ENCODE data around the gene CHRNA7. TPM values are rescaled to one million over a fixed set of nuclear protein-coding genes. Genes with fewer than 3 reads are reported as not detected.
"Not testable (repeated sequence)": the region's sequence is repeated elsewhere in the genome, so short reads cannot be mapped to it uniquely, and the experiment has no call there.

Gene CHRNA7
- total RNA-seq, 1 experiment from 2014 or later, result not detected

DNA sequence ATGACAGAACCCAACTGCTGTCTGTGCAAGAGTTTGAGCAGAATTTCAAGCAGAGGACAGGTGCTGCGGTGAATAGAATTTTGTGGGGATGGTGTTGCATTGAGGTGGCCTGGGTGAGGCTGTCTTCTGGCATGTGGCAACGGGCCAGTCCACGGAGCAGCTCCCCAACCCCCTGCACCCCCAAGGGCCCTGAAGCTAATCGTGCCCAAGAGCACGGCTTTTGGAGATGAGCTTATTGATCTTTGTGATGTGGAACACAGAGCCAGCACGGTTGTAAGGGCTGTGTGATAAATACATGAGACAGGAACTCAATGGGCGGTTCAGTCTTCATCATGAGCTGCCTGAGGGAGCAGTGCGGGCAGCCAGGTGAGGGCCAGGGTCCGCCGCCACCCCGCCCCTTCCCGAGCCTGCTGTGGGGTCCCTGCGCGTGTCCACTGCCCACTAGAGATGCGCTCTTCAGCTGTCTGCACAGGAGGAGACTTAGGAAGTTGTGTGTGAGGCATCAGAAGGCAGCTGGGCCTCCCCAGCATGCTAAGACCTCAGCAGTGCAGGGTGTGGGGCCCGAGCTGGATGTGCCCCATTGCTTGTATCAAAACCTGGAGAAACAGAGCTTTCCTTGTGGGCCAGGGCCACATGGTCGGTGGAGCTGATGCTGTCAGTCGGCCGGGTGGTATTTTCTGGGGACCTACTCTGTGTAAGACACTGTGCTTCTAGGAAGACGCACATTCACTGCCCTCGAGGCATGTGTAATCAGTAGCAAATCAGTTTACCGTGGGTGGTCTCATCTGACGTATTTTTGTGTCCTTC, 90.5 kb downstream of the CHRNA7 start:
- no peak for DNase-seq (ENCODE audit: low read depth)

DNA sequence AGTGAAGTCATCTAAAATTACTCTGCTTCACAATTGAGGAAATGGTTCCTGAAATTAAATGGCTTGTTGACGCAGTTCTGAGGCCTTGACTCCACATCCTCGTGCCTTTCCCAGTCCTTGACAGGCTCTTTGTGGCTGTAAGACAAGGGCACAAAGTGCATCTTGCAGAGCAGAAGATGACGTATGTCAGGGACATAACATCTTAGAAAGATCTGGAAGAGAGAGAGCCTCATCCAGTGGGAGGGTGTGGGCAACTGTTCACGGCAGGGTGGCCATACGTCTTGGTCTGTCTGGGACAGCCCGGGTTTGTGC, 91.0 kb downstream of the CHRNA7 start:
- DNase-seq (ENCODE audit: low read depth), result no peak

DNA sequence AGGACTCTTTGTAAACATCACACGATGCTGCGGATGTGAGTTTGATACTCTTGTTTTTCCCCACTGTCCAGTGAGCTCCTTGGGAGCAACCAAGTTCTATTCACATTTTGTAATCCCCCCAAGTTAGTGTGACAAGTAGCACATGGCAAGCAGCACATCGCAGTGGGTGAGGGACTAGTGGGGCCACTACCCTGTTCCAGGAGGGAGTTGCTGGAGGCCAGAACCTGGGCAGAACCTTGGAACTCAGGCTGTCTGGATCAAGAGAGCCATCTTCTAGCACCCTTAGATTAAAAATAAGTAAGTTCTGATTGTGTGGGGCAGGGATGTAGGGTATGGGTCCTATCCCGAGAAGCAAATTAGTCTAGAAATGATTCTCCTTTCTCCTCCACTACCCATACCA, 91.7 kb downstream of the CHRNA7 start:
- DNase-seq (ENCODE audit: low read depth), result no peak

DNA sequence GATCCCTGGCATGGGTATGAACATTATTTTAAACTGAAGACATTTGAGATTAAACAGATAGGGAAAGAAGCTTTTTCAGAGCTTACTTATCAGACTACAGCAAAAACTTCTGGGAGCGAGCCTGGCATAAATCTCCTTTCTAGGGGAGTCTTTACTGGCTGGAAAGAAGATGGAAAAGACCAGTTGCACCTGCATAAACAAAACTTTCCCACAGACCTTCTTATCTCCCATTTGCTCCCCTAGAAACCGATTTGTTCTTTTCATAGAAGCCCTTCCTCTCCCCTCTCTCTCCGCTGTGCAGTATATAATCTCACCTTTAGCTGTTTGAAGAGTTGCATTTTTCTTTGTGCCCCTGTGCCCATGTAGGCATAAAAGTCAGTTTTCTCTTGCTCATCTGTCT, 93.2 kb downstream of the CHRNA7 start:
- DNase-seq (ENCODE audit: low read depth), result no peak

DNA sequence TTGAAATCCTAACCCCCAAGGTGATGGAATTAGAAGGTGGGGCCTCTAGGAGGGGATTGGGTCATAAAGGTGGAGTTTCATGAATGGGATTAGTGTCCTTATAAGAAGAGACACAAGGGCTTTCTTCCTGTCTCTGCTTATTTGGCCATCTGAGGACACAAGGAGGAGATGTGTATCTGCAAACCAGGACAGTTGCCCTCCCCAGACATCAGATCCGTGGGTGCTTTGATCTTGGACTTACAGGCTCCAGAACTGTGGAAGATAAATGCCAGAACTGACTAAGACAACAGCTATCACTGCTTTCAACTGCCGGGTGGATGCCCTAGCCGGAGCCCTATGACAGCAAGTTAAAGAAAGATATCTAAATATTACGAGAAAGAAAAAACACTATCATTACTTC, 94.4 kb downstream of the CHRNA7 start:
- no peak for DNase-seq (ENCODE audit: low read depth)

DNA sequence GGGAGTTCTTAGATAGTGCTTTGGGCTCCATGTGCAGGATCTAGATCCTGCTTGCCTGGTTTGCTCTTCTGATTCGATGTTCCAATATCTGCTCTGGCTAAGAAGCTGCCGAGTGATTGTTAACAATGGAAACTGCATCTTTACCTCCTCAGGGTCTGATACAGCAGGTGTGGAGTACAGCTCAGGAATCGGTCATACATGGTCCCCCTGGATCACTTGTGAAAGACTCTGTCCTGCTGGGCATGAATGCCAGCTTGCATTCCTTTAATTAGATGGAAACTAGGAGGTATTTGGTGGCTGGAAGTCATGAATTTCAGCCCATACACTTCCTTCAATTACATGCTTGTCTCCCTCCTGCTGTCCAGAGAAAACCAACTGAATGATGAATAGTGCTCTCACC, 95.3 kb downstream of the CHRNA7 start:
- no peak for DNase-seq (ENCODE audit: low read depth)

DNA sequence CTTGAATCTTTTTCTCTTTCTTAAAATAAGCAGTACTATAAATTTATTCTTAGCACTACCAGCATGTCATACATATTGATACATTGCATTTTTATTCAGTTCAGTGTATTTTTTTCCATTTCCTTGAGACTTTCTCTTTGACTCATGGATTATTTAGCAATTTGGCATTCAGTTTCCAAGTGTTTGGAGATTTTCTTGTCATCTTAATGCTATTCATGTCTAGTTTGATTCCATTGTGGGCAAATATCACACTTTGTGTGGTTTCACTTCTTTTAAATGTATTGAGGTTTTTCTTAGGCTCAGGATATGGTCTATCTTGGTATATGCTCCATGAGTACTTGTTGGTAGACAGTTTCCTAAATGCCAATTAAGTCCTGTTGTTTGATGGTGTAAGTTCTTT, 99.5 kb downstream of the CHRNA7 start:
- no peak for DNase-seq (ENCODE audit: low read depth)

DNA sequence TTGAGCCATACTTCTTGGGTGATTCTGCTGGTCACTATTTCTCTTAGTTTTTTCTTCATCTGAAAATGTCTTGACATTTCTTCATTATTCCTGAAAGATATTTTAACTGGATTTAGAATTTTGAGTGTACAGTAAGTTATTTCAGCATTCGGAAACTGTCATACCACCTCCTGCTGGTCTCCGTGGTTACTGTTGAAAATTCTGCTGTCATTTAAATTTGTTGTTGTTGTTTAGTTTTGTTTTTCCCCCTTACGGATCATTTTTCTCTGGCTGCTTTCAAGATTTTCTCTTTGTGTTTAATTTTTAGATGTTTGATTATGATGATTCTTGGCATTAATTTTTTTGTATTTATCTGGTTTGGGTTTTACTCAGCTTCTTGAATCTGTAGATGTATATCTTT, 100.5 kb downstream of the CHRNA7 start:
- no peak for DNase-seq (ENCODE audit: low read depth)

DNA sequence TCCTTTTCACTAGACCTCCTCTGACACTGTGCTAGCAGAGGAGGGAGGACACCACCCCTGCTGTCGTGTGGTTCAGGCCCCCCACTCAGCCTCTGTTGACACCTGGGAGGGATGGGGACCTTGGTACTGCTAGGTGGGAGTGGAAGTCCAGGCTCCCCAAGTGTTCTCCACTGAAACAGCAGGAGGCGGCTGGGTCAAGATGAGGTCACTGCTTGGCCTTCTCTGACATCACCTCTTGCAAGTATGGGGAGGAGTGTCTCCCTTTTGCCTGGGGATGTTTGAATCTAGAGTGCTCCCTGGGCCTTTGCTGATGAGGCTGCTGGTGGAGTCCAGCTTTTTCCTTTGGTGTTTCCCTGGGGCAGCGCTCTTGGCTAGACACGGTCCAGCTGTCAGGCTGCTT, 101.5 kb downstream of the CHRNA7 start:
- no peak for DNase-seq (ENCODE audit: low read depth)

DNA sequence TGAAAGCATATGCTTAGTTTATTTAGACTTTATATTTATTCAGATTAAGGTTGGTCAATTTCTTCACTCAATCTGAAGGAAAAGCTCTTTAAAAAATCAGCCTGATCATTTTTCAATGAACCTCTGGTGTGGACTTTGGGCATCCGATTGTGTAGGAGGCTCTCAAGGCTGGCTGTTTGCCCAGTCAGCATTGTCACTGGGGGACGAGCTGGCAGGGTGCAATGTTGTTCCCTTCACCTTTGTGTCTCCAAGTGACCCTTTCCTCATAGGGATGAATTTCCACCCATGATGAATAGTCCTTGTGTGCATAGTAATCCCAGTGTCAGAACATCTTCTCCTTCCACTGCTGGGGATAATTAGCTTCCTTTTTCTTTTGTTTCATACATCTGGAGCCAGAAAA, 102.5 kb downstream of the CHRNA7 start:
- no peak for DNase-seq (ENCODE audit: low read depth)

DNA sequence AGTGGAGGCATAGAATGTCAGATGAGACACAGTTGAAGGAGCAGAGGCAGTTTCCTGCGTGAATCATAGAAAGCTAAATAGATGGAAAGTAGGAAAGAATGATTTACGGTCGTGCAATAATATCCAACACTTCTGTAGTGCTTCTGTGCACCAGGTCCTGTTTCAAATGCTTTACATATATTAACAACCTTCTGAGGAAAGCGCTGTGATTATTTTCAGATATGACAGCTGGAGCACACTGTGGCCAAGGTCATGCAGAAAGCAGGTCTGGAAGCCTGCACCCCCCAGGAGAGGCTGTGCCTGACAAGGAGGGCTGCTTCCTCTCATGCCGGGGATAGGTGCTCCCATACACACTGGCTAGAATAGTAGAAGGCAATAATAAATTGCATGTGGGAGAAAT, 104.5 kb downstream of the CHRNA7 start:
- no peak for DNase-seq (ENCODE audit: low read depth)

DNA sequence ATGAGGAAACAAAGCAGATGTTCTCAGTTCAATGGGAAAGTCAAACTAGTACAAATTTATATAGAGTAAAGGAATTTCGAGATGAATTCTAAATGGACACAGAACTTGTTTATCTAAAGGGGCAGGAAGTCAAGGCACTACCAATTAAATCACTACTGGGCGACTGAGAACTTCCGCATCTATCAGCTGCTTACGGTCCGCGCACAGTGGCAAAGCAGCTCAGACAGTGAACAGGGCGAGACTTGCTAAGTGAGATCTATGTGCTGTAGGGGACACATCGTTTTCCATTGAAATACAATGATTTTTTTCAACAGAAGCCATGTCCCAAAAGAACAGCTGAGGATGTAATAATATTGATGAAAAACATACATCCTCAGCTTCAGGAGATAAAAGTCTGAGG, 105.0 kb downstream of the CHRNA7 start:
- DNase-seq (ENCODE audit: low read depth), result no peak

DNA sequence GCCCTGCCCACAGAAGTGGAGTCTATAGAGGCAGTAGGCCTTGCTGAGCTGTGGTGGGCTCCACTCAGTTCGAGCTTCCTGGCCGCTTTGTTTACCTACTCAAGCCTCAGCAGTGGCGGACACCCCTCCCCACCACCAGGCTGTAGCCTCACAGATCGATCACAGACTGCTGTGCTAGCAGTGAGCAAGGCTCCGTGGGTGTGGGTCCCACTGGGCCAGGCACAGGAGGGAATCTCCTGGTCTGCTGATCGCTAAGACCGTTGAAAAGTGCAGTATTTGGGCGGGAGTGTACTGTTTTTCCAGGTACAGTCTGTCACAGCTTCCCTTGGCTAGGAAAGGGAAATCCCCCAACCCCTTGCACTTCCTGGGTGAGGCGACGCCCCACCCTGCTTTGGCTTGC, 115.2 kb downstream of the CHRNA7 start:
- DNase-seq (ENCODE audit: low read depth), result not testable (repeated sequence)

DNA sequence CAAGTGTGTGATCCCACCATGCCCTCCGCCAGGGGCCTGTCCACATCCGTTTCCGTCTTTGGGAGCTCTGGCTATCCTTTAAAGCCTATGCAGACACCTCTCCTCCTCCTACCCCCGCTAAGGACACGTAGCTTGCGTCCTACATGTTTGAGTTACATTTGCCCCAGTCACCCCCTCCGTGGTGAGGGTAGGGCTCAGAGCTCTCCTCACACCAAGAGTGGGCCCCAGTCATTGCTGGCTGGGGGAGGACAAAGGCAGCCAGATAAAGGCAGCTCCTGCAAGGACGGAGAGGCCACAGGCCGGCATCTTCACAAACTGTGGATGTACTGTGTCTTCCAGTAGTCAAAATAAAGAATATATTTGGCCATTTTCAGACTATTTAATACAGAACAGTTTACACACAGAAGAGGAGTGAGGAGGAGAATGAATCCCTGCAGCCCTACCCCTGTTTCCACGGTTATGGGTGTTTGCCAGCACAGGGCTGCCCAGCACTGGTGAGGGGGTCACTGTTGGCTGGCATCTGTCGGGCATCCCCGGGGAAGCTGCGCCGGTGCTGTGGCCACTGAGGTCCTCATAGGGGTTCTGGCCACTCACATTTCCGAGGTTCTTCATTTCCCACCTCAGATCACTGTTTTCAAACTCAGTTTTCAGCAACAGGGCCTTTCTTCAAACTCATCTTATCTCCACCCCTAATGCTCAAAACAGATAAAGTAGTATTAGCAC, 118.7 kb downstream of the CHRNA7 start:
- no peak for DNase-seq (ENCODE audit: low read depth)

DNA sequence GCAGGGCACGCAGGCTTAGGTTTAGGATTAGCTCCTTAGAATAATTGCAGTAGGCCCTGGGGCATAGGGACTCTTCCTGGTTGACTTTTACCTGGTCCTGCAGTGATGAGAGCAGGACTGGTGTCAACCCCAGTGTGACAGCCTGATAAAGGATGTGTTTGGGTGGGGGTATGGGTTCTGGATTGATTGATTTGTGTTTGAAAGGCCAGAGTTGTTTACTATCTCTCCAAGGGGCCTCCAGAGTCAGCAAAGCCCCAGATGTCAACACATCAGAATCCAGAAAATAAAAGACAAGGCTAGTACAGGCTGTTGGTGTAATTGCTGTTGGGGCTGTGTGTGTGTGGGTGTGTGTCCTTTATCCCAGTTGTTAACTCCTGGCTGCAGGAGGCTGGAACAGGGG, 122.3 kb downstream of the CHRNA7 start:
- no peak for DNase-seq (ENCODE audit: low read depth)

DNA sequence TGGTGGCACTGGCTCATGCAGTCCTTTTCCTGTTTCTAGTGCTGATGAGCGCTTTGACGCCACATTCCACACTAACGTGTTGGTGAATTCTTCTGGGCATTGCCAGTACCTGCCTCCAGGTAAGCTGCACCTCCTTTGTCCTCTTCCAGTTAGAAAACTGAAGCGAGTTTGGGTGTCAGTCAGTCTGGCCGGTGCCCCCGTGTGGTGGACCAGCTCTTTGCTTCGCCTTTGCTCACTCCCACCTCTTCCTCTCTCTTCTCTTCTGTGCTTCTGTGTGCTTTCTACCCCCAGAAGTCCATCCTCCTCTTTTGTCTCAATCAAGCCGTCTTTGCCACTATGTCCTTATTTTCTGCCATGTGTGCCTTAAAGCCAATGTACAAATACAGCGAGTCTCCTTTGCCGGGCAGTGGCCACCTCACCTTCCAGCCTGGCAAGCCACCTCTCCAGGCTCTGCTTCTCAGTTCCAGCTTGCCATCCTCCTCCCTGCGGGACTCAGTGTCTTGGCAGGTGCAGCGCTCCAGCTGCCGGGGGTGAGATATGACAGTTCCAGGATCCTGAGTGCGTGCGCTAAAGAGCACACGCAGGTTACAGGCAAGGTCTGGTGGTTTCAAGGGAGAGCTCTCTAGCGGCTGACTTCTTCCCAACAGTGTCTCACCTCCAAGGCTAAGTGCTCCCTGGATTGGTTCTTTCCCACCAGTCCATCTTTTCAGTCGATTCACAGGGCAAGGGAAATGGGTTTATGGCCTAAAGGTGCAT, 123.7 kb downstream of the CHRNA7 start:
- not testable (repeated sequence) for DNase-seq (ENCODE audit: low read depth)

DNA sequence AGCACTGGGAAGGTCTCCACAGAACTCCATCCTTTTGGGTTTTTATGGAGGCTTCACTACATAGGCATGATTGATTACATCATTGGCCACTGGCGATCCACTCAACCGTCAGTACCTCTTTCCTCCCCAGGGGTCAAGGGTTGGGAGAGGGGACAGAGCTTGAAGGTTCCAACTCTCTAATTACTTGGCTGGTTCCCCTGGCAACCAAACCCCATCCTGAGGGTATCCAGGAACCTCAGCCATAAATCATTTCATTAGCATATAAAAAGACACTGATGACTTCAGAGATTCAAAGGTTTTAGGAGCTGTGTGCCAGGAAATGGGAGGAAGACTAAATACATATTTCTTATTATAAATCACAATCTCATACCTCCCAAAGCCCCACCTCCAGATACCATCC, 131.8 kb downstream of the CHRNA7 start:
- not testable (repeated sequence) for DNase-seq (ENCODE audit: low read depth)

DNA sequence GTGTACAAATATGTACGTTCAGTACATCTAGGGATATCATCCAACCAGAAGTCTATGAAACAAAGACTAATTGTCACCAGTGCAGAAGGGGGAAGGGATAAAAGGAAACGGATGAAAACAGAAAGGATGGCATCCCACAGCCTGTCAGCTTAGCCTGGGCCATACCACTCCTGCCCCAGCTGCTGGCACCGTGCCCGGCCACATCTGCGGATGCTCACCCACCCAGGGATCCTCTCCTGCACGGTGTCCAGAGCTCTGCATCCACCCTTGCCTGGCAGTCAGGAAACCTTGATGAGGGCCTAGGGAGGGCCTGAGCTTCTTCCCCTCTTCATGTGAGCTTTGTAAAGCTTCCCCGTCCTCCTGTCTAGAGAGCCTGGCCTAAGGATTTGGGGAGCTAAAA, 133.8 kb downstream of the CHRNA7 start:
- DNase-seq (ENCODE audit: low read depth), result not testable (repeated sequence)

DNA sequence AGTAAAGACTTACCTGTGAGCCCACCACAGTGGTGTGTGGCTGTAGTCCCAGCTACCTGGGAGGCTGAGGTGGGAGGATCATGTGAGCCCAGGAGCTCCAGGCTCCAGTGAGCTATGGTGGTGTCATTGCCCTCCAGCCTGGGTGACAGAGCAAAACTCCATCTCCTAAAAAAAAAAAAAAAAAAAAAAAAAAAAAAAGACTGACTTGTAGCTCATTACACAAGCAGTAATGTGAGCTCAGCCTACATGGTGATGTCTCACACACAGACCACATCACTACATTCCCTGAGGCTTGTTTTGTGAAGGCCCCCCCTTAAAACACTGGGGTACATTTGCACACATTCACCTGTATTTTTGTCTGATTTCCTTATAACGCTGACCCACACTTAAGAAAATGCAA, 134.4 kb downstream of the CHRNA7 start:
- DNase-seq (ENCODE audit: low read depth), result not testable (repeated sequence)

DNA sequence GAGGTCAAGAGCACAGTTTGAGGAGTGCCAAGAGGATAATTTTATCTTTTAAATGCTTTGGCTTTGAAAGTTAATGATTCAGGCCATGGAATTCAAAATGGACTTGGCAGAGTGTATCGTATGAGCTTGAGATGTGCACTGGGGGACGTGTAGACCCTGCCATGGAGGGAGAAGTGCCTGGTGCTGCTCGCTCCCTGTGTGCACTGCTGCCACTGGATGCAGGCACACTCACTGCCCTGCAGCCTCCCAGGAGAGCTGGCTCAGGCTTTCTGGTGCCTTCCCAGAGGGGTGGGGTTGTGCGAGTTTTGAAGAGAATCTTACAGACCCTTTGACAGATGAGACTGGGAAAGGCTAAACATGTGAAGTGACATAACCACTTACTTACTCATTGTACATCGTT, 135.5 kb downstream of the CHRNA7 start:
- not testable (repeated sequence) for DNase-seq (ENCODE audit: low read depth)

DNA sequence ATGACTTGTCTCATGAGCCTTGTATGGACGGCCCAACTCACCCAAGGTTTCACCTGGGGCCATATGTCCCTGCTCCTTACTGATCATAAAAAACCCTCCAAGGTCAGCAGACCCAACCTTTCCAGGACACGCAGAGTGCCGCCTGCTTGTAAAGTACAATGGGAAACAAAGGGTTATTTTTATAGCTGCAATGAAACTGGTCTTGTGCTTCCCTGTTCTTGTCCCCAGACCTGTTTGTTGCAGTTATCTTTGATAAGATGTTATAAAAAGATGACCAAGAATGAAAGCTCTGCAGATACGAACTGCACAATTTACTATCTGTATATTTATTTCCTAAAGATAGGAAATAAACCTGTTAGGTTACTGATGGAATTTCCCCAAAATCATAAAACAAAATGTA, 136.0 kb downstream of the CHRNA7 start:
- DNase-seq (ENCODE audit: low read depth), result not testable (repeated sequence)

DNA sequence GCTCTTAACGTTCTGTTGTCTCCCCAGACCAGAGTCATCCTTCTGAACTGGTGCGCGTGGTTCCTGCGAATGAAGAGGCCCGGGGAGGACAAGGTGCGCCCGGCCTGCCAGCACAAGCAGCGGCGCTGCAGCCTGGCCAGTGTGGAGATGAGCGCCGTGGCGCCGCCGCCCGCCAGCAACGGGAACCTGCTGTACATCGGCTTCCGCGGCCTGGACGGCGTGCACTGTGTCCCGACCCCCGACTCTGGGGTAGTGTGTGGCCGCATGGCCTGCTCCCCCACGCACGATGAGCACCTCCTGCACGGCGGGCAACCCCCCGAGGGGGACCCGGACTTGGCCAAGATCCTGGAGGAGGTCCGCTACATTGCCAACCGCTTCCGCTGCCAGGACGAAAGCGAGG, 137.6 kb downstream of the CHRNA7 start:
- DNase-seq (ENCODE audit: low read depth), result not testable (repeated sequence)

DNA sequence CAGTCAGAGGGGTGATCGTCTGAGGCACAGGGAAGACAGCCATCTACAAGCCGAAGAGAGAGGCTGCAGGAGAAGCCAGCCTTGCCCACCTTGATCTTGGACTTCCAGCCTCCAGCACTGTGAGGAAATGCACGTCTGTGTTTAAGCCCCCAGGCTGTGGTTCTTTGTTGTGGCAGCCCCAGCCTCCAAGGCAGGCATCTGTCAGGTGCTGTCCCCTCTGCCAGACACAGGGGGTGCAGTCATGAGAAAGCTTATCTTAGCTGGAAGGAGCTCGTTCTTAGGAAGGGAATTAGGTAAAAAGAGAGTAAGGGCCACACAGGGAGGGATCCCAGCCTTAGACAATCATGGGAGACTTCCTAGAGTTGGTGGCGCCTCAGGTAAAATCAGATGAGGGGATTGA, 150.3 kb downstream of the CHRNA7 start:
- not testable (repeated sequence) for DNase-seq (ENCODE audit: low read depth)

All from RPMI7951 (cell line).